Measurements from ENCODE around the gene BRWD1. TPM values are rescaled to one million over a fixed set of nuclear protein-coding genes. Genes with fewer than 3 reads are reported as not detected.

The BRWD1 gene
- total and polyA plus RNA-seq, 2 donors from 2014 or later = 9.1 to 43.9 TPM

DNA sequence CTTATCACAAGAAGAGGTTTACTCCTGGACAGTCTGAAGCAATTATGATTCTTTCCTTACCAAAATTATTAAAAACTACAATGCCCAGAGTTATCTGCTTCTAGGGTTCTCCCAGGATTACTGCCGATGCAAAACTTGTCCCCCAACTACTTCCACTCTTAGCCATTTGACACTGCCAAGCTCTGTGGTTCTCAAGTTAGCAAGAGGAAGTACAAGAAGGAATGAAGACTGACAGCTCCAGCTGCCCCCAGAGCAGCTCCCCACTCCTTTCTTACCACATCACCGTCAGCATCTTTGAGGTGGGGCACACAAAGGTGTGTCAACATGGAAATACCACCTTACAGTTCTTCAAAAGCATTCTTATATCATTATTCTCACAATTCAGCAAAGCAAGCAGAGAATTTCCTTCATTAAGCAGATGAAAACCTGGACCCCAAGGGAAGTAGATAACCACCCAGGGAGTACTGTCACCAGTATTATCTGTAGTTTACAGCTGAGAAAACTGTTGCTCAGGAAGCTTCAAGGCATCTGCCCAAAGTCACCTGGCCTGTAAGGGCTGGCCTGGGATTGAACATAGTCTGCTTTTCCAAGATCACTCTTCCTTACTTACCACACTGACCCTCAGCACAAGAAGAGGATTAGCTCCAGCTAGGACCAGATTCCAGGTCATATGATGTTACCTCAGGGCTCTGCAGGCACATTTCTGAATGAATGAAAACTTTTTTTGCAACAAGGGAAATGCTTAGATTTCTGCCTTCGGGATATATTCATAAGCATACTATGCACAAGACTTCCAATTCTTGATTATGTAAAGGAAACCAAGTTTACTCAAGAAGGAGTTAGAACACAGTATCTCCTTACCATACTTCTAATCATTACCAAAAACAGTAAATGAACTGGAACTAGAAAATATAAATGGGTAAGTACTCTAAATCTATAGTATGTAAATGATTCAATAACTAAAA is 139.4 kb downstream of the BRWD1 start:
- intact Hi-C loops (cut with DNase I) = no loop called here
- FAIRE-seq (no peak), DNase-seq (no peak)
- H3K4me3 ChIP-seq (ENCODE audit: low read length in 3 of 3) = no peak overlapping the region
- H3K4me1 ChIP-seq (ENCODE audit: control insufficient read depth in 2 of 3, insufficient read depth in 2 of 3, low read depth in 1 of 3, low read length in 3 of 3) = no peaks in the 10 kb centered on the region
- H3K9me3 ChIP-seq (ENCODE audit: control insufficient read depth in 2 of 3, insufficient read depth in 1 of 3, low read length in 3 of 3) = no peaks in the 10 kb centered on the region
- H3K36me3 ChIP-seq (ENCODE audit: control insufficient read depth in 2 of 3, insufficient read depth in 3 of 3, low read length in 3 of 3) = peaks cover 6 to 17% (median 8%) of the 10 kb centered on the region in 3 donors
- no peak overlapping the region for H3K9ac ChIP-seq (ENCODE audit: low read length in 3 of 3)
- H3K27me3 ChIP-seq (ENCODE audit: control insufficient read depth, insufficient read depth, low read length) = no peaks in the 10 kb centered on the region
- H3K27ac ChIP-seq (ENCODE audit: low read depth in 2 of 2, low read length in 2 of 2) = no peak overlapping the region
- no peak for TF ChIP-seq CTCF (IDR thresholded peaks at IDR 0.05; ENCODE audit: borderline replicate concordance, extremely low read depth, insufficient read depth)

GRCh38 chr21:39169906-39170305 is 143.5 kb downstream of the BRWD1 start:
- Histone ChIP-seq H3K36me3 (ENCODE audit: control insufficient read depth in 2 of 3, insufficient read depth in 3 of 3, low read length in 3 of 3) (peaks cover 6 to 13% (median 8%) of the 10 kb centered on the region in 3 donors), H3K9me3 (ENCODE audit: control insufficient read depth in 2 of 3, insufficient read depth in 1 of 3, low read length in 3 of 3) (peaks cover 0 to 3% (median 1%) of the 10 kb centered on the region in 3 donors), H3K27ac (ENCODE audit: low read depth in 2 of 2, low read length in 2 of 2) (no peak overlapping the region), H3K27me3 (ENCODE audit: control insufficient read depth, insufficient read depth, low read length) (no peaks in the 10 kb centered on the region), H3K9ac (ENCODE audit: low read length in 3 of 3) (no peak overlapping the region), H3K4me3 (ENCODE audit: low read length in 3 of 3) (no peak overlapping the region), H3K4me1 (ENCODE audit: control insufficient read depth in 2 of 3, insufficient read depth in 2 of 3, low read depth in 1 of 3, low read length in 3 of 3) (no peaks in the 10 kb centered on the region)
- intact Hi-C loops (cut with DNase I) = no loop called here
- FAIRE-seq = no peak
- no peak for DNase-seq
- no peak for TF ChIP-seq CTCF (IDR thresholded peaks at IDR 0.05; ENCODE audit: borderline replicate concordance, extremely low read depth, insufficient read depth)

- FAIRE-seq = no peak
- Histone ChIP-seq H3K27ac (ENCODE audit: low read depth in 2 of 2, low read length in 2 of 2) (no peak overlapping the region), H3K9ac (ENCODE audit: low read length in 3 of 3) (no peak overlapping the region), H3K9me3 (ENCODE audit: control insufficient read depth in 2 of 3, insufficient read depth in 1 of 3, low read length in 3 of 3) (peaks cover 0 to 12% (median 5%) of the 10 kb centered on the region in 3 donors), H3K27me3 (ENCODE audit: control insufficient read depth, insufficient read depth, low read length) (no peaks in the 10 kb centered on the region), H3K4me1 (ENCODE audit: control insufficient read depth in 2 of 3, insufficient read depth in 2 of 3, low read depth in 1 of 3, low read length in 3 of 3) (no peaks in the 10 kb centered on the region), H3K4me3 (ENCODE audit: low read length in 3 of 3) (no peak overlapping the region), H3K36me3 (ENCODE audit: control insufficient read depth in 2 of 3, insufficient read depth in 3 of 3, low read length in 3 of 3) (peaks cover 6 to 8% (median 8%) of the 10 kb centered on the region in 3 donors)
- intact Hi-C loops (cut with DNase I) = no loop called here
- no peak for DNase-seq
- no peak for TF ChIP-seq CTCF (IDR thresholded peaks at IDR 0.05; ENCODE audit: borderline replicate concordance, extremely low read depth, insufficient read depth)
Measured at GRCh38 chr21:39168800-39169199, 144.6 kb downstream of the BRWD1 start.
